GM21381 (cell line): Measurements from ENCODE around the gene TBC1D2B.
"Not testable (repeated sequence)": the region's sequence is repeated elsewhere in the genome, so short reads cannot be mapped to it uniquely, and the experiment has no call there.

Experiments
- ATAC-seq: cut with Tn5 transposase; IDR thresholded peaks from one replicate; pipeline ENCODE4 v1.9.1; 2021; ENCODE audit warnings: mild to moderate bottlenecking, moderate library complexity; ENCODE audit not compliant: unreplicated experiment

Gene TBC1D2B

DNA sequence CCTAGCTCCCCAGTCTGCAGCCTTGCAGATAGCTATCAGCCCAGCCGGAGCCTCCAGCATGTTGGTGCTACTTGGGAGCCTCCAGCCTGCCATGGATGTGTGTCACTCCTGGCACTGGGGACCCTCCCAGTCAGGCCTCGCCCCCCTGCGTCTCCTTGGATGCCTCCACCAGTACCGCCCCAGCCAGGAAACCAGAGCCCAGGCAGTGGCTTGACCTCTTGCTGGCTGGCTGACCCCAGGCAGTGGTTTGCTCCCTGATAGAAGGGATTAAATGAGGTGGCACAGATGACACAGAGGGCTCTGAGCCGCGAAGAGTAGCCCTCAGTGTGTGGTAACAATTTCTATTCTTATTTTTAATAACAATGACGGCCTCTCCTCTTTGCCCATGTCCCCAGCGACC, 98.4 kb downstream of the TBC1D2B start:
- ATAC-seq: not testable (repeated sequence)

- not testable (repeated sequence) for ATAC-seq
Observed at GRCh38 chr15:77978759-77979145, 98.8 kb downstream of the TBC1D2B start.

- not testable (repeated sequence) for ATAC-seq
Observed at GRCh38 chr15:77977903-77978758, 99.4 kb downstream of the TBC1D2B start.

GRCh38 chr15:77976760-77977525, 100.6 kb downstream of the TBC1D2B start:
- ATAC-seq: not testable (repeated sequence)

DNA sequence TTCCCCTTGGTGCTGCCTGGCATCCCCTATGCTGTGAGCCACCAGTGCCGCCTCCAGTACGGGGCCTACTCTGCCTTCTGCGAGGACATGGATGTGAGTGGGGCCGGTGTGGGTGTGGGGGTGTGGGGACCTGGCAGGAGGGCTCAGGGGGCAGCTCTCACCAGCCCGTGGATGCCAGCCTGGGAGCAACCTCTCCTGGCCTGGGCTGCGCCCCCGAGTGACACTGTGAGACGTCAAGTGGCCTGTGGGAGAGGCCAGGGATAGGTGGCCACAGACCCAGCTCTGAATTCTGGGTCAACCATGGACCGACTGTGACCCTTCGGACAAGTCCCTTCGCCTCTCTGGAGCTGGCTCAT, 101.4 kb downstream of the TBC1D2B start:
- not testable (repeated sequence) for ATAC-seq

DNA sequence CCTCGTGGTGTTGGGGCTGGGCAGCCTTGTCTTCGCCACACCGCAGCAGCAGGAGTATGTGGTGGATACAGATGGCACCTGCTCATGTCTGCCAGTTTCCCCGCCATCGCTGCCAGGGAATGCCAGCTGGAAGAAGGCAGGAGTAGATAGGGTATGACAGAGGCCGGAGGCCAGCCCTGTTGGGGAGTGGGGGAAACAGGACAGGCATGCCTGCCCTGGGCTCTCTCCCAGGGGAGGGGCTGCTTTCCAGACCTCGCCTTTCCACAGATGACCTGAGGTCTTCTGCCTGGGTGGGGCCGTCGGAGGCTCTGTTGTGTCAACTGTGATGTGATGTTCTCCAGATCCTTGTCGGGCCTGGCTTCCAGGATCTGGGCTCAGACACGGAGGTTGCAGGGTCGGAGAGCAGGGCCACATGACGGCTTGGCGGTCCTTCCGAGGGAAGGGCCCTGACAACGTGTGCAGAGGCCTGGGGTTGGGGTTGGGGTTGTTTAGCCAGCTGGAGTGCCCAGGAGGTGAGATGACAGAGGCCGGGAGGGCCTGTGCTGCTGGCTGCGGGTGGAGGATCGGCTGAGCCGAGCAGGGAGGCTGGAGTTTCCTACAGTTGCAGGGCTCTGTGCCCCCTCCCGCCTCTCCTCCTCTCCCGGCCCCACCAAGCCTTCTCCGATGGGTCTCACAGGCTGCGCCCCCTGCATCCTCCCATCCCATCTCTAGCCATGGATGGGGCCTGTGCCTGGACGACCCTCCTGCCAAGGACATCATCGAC, 102.0 kb downstream of the TBC1D2B start:
- ATAC-seq: no peak

DNA sequence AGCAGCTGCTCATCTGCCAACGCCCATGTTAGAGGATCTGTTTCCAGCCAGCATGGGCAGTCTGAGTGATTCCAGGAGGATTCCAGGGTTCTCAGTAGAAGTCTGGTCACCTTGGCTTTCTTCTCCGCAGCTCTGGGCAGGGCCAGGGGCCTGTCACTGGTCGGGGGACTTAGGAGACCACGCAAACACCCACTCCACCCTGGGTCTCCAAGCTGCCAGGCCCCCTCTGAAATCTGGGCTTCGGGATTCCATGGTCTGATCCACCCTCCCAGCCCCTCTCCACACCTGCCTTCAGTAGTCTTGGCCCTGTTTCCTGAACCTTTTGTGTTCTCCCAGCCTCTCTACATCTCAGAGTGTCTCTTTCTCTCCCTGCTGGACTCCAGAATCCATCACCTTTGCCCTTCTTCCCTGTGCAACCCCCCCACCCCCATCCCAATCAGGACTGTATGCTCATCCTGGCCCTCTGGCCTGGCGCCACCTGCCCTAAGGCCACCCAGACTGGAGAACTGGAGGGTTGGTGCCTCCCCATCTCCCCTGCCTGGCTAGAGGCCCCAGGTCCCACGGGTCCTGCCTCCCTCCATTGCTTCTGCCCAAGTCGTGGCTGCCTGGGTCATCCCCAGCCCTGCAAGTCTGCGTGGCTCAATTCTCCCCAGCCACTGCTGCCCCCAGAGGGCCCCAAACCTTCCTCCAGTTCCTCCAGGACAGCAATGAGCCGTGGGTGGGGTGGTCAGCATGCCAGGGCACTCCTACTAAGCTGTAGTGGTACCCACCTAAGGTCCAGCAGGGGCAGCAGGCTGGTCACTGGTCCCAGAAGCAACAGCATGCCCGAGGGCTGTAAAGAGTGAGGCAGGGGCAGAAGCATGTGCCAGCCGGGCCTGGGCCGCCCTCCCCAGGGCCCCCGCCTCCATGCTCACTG, 102.8 kb downstream of the TBC1D2B start:
- no peak for ATAC-seq

DNA sequence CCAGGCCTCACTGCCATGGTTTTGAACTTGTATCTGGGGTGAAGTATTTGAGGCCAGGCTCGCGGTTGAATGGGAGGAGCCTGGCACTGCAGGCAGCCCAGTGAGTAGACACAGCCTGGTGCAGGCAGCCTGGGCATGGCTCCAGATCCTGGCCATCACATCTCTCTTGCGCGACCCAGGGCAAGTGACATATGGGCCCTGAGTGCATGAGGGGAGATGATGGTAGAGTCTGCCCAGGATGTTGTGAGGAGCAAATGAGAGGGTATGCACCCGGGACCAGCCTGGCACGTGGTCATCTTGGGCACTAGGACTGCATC, 103.5 kb downstream of the TBC1D2B start:
- no peak for ATAC-seq

GRCh38 chr15:77973273-77974097, 104.0 kb downstream of the TBC1D2B start:
- not testable (repeated sequence) for ATAC-seq

GRCh38 chr15:77972706-77973105, 104.8 kb downstream of the TBC1D2B start:
- ATAC-seq: not testable (repeated sequence)

GRCh38 chr15:77971875-77972274, 105.6 kb downstream of the TBC1D2B start:
- ATAC-seq: not testable (repeated sequence)

DNA sequence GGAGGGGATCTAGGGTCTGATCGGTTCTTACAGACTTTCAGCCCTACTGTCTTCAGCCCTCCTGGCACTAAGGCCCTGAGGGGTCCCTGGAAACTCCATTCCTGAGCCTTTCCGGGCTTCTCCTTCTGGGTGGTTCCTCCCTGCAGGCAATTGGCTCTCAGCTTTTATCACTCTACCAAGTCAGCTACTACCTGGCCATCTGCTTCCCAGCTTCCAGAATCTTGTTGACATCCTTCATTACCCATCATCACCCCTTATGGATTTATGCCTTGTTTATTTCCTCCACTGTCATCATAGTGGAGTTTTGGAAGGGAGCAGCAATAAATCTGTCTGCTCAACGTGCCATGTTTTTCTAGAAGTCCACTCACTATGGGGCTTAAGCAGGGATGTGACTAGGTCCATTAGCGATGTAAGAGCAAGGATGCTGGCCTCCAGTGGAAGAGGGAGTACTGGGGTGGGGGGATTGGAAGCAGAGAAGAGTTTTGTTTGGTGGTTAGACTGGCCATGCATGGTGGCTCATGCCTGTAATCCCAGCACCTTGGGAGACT, 106.6 kb downstream of the TBC1D2B start:
- ATAC-seq: not testable (repeated sequence)

DNA sequence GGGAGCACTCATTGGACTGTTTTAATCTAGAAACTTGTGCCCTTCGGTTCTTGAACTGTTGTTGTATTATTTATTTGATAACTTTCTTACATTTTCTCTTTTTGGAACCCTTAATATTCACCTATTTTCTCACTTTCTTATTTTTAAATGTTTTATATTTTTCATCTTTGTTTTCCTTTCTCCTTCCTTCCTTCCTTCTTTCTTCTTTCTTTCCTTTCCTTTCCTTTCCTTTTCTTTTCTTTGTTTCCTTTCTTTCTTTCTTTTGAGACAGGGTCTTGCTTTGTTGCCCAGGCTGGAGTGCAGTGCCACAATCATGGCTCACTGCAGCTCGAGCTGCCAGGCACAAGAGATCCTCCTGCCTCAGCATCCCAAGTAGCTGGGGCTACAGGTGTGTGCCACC, 108.5 kb downstream of the TBC1D2B start:
- ATAC-seq: no peak

- ATAC-seq: no peak
Observed at GRCh38 chr15:77967798-77968197, 109.7 kb downstream of the TBC1D2B start.

DNA sequence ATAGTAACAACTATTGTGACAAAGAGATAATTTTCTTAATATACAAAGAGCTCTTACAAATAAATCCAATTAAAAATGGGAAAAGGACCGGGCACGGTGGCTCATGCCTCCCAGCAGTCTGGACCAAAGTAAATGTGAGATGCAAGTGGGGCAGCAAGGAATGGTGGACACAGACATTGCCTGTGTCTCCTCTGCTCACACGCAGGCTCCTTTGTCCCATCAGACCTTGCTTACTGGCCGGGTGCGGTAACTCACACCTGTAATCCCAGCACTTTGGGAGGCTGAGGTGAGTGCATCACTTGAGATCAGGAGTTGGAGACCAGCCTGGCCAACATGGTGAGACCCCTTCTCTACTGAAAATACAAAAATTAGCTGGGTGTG, 110.3 kb downstream of the TBC1D2B start:
- ATAC-seq: not testable (repeated sequence)

- ATAC-seq: no peak
Observed at GRCh38 chr15:77966540-77967234, 110.8 kb downstream of the TBC1D2B start.

DNA sequence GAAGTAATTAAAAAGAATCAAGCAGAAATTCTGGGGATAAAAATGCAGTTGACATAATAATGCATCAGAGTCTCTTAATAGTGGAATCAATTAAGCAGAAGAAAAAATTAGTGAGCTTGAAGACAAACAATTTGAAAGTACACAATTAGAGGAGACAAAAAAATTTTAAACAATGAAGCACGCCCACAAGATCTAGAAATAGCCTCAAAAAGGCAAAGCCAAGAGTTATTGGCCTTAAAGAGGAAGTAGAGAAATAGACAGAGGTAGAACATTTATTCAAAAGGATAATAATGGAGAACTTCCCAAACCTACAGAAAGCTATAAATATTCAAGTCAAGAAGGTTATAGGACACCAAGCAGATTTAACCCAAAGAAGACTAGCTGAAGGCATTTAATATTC, 113.3 kb downstream of the TBC1D2B start:
- ATAC-seq: no peak

- ATAC-seq: peak; percentile 81
Observed at GRCh38 chr15:77959432-77959879, 118.1 kb downstream of the TBC1D2B start.
